K562 (cell line): ENCODE data around the gene C1QTNF6. TPM values are rescaled to one million over a fixed set of nuclear protein-coding genes. Genes with fewer than 3 reads are reported as not detected.

Source experiments
- BCOR ChIP-seq: fragments of 450-650 bp; IDR thresholded peaks from 2 replicates; pipeline ENCODE4 v1.6.1; 2016
- BRD9 ChIP-seq: fragments of 450-650 bp; IDR thresholded peaks from 2 replicates; pipeline ENCODE4 v1.6.1; 2018; ENCODE audit warnings: low read depth; ENCODE audit not compliant: partially characterized antibody
- ELF2 ChIP-seq: fragments of 250-450 bp; sonication (Bioruptor Pico); IDR thresholded peaks from 2 replicates; pipeline ENCODE4 v1.5.0; 2021; ENCODE audit warnings: mild to moderate bottlenecking
- ESRRA ChIP-seq: fragments of 450-650 bp; IDR thresholded peaks from 2 replicates; pipeline ENCODE4 v1.6.1; 2014; ENCODE audit warnings: low read depth, mild to moderate bottlenecking, moderate library complexity, borderline replicate concordance
- HDAC2 ChIP-seq: fragments of 450-650 bp; IDR thresholded peaks from 2 replicates; pipeline ENCODE4 v1.6.1; 2016; ENCODE audit warnings: mild to moderate bottlenecking
- KDM1A ChIP-seq, 2 experiments: fragments of 450-650 bp; IDR thresholded peaks; 2 replicates each; pipeline ENCODE4 v1.6.1; 2016; ENCODE audit warnings: mild to moderate bottlenecking in 2 of 2
- PHF21A ChIP-seq: fragments of 450-650 bp; IDR thresholded peaks from 2 replicates; pipeline ENCODE4 v1.6.1; 2017; ENCODE audit warnings: low read depth, borderline replicate concordance
- PTBP1 ChIP-seq: fragments of 200-400 bp; formaldehyde crosslinking; IDR thresholded peaks from 2 replicates; pipeline ENCODE4 v1.6.1; 2017; ENCODE audit warnings: low read depth, low read length
- RCOR1 ChIP-seq, 2 experiments: IDR thresholded peaks; 2 replicates each; pipeline ENCODE4 v1.6.1; 2012; ENCODE audit warnings: low read depth in 2 of 2, low read length in 2 of 2, borderline replicate concordance in 1 of 2, improper control_type of control experiment in 1 of 2
- SMARCA5 ChIP-seq: fragments of 450-650 bp; IDR thresholded peaks from 2 replicates; pipeline ENCODE4 v1.6.1; 2016
- TEAD4 ChIP-seq, 2 experiments: sonication (generic) in 1 of 2; formaldehyde crosslinking in 1 of 2; IDR thresholded peaks; 2 replicates each; pipeline versions ENCODE4 v1.6.1 to v1.8.0; 2012 to 2022; ENCODE audit warnings: borderline replicate concordance in 1 of 2, inconsistent platforms in 1 of 2, low read length in 1 of 2, mild to moderate bottlenecking in 1 of 2, missing genetic modification reagents in 1 of 2
- ZNF3 ChIP-seq: fragments of 250-450 bp; sonication (Bioruptor Pico); IDR thresholded peaks from 2 replicates; pipeline ENCODE4 v1.5.0; 2021; ENCODE audit warnings: mild to moderate bottlenecking, moderate library complexity
- ZNF436 ChIP-seq: fragments of 250-450, 450-650 bp; sonication (Bioruptor Pico); formaldehyde crosslinking; IDR thresholded peaks from 2 replicates; pipeline ENCODE4 v1.7.0; 2020; ENCODE audit warnings: mild to moderate bottlenecking
- ZZZ3 ChIP-seq: fragments of 450-650 bp; IDR thresholded peaks from 2 replicates; pipeline ENCODE4 v1.6.1; 2016; ENCODE audit warnings: antibody characterized with exemption, mild to moderate bottlenecking, moderate library complexity
- polyA plus RNA-seq, 8 experiments: library from polyadenylated mRNA; depleted of rRNA in 4 of 8; stranded (reverse) in 5 of 8; unstranded in 3 of 8; fragments of >200 nt; fragmentation: Nextera tagmentation in 2 of 8; fragmentation: Illumina TruSeq in 1 of 8; extraction: Ambion mirVana in 2 of 8; extraction: Trizol in 1 of 8; gene quantifications; 2 replicates each; pipeline versions ENCODE4 v1.2.1 to v1.2.3, GENCODE V29; 2011 to 2014; ENCODE audit warnings: inconsistent platforms in 1 of 8, missing spikeins in 1 of 8
- total RNA-seq, 7 experiments: library from RNA; depleted of rRNA in 6 of 7; stranded (reverse); fragments of >200 nt in 6 of 7; fragmentation: Illumina TruSeq in 2 of 7; extraction: Trizol in 2 of 7; gene quantifications; 2 replicates each; pipeline versions ENCODE4 v1.2.1 to v1.2.3, GENCODE V29; 2011 to 2021; ENCODE audit warnings: low replicate concordance in 1 of 7
- TF ChIP-seq, protein P1 (sequence below): fragments of 250-450 bp; sonication (Bioruptor Pico); IDR thresholded peaks from 2 replicates; pipeline ENCODE4 v1.5.0; 2021

C1QTNF6 gene
- total and polyA plus RNA-seq, 9 of the 15 experiments (the other 6 are each of a cell fraction or from before 2014, with no cell fraction given): 0.18 to 0.92 (median 0.55) TPM

- TF ChIP-seq, protein P1, sequence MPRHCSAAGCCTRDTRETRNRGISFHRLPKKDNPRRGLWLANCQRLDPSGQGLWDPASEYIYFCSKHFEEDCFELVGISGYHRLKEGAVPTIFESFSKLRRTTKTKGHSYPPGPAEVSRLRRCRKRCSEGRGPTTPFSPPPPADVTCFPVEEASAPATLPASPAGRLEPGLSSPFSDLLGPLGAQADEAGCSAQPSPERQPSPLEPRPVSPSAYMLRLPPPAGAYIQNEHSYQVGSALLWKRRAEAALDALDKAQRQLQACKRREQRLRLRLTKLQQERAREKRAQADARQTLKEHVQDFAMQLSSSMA: no peak
- TF ChIP-seq PTBP1 (0 out of 2 replicates have a peak, but pooled peaks have one; percentile 71), ELF2 (CRISPR knock-in tag) (no peak), TEAD4 (IDR thresholded peaks at IDR 0.05; ENCODE audit: low read length) (no peak), TEAD4 (CRISPR knock-in tag; IDR thresholded peaks at IDR 0.05; ENCODE audit: borderline replicate concordance) (no peak), BRD9 (peak; percentile 100), ESRRA (peak; percentile 73; the same call in 1 of the 2 replicates), KDM1A (IDR thresholded peaks at IDR 0.05) (peak; percentile 79 to 83; a peak in 3 of 4 replicates), SMARCA5 (peak; percentile 81), ZZZ3 (no peak), ZNF3 (no peak), HDAC2 (peak; percentile 38; the same call in 1 of the 2 replicates), PHF21A (peak; percentile 65; the same call in 1 of the 2 replicates), ZNF436 (peak; percentile 91), RCOR1 (IDR thresholded peaks at IDR 0.05; ENCODE audit: borderline replicate concordance in 1 of 2, low read depth in 2 of 2, low read length in 2 of 2) (peak in 1 of 2 experiments; percentile 53; a peak in 1 of 4 replicates), BCOR (peak; percentile 84)
Measured at GRCh38 chr22:37230673-37231405, 42.8 kb upstream of the C1QTNF6 start (continued).
